ENCODE measurements around the gene CFAP77. TPM values are rescaled to one million over a fixed set of nuclear protein-coding genes. Genes with fewer than 3 reads are reported as not detected.

The CFAP77 gene
- polyA plus RNA-seq, 1 donor from 2014 or later, result not detected

DNA sequence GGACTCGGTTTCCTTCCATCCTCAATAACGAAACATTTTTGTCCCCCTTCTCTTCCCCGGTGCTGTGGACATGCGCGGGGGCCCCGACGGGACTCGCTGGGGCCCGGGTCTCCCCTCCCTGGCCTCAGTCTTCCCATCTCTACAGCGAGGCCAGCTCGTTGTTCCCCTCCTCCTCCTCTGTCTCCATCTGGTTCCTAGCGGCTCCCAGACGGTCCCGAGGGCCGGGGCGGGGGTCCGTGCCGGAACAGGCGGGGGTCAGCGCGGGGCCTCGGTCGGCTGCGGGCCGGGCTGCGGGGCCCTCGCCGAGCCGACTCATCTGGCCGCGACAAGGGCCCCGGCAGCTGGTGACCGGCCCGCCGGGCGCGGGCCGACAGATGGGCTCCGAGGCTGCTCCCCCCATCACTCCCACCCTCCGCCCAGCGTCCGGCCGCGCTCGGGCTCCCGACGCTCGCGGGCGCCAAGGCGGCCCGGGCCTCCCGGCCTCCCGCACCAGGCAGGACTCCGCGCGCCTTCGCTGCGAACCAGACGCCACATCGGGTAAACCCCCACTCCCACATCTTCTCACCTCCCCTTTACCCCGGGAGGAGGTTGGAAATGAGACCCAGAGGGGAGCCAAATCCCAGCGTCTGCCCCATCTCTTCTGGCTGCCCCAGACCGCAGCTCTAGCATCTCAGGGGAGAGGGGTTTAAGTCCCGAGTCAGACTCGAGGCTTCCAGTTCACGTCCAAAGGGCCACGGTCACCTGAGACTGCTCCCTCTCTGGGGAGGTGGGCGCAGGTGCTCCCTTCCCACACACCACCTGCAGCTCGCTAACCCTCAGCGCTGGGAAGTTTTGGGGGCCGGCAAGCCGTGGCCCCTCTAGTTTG, 180.5 kb downstream of the CFAP77 start:
- Histone ChIP-seq H3K9me3 (ENCODE audit: low read length) (no peaks in the 10 kb centered on the region), H3K27me3 (ENCODE audit: insufficient read depth, low read depth, low read length) (peaks cover 81% of the 10 kb centered on the region), H3K9ac (ENCODE audit: low read length) (no peak overlapping the region), H3K36me3 (ENCODE audit: insufficient read depth, low read length) (no peaks in the 10 kb centered on the region), H3K4me3 (ENCODE audit: low read length) (no peak overlapping the region), H3K4me2 (ENCODE audit: low read length) (no peak overlapping the region), H2AFZ (ENCODE audit: low read depth, low read length) (no peak overlapping the region), H3K27ac (ENCODE audit: low read length) (no peak overlapping the region), H3K9me2 (ENCODE audit: insufficient read depth, low read length) (no peaks in the 10 kb centered on the region), H3K79me2 (replicated peaks; ENCODE audit: insufficient read depth, low read length) (no peaks in the 10 kb centered on the region), H3F3A (ENCODE audit: insufficient read depth, low read length, poor library complexity, severe bottlenecking) (no peaks in the 10 kb centered on the region), H4K20me1 (ENCODE audit: insufficient read depth) (no peaks in the 10 kb centered on the region)
- peak; percentile 76 for TF ChIP-seq EZH2 (IDR thresholded peaks at IDR 0.05; ENCODE audit: borderline replicate concordance, insufficient read depth, low read length, poor library complexity, severe bottlenecking)
- no peak for TF ChIP-seq EP300 (conservative IDR thresholded peaks at IDR 0.05; ENCODE audit: poor library complexity, severe bottlenecking)

DNA sequence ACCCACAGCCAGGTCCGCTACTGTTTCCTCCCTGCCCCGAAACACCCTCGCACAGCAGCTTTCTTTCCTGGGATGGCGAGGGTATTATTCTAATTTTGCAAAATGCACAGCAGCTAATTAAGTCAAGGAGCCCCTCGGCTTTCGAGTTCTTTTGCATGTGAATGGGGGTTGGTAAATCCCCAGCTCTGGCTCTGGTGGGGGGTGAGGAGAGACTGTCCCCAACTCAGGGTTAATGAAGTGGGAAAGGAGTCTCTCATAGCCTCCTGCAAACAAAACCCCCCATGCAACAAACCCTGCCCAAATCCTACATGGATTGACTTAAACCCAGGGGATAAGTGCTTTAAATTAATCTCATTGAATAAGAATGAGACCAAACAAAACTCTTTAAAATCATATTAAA, 181.2 kb downstream of the CFAP77 start:
- Histone ChIP-seq H3K9me3 (ENCODE audit: low read length) (no peaks in the 10 kb centered on the region), H3K36me3 (ENCODE audit: insufficient read depth, low read length) (no peaks in the 10 kb centered on the region), H2AFZ (ENCODE audit: low read depth, low read length) (no peak overlapping the region), H3K9me2 (ENCODE audit: insufficient read depth, low read length) (no peaks in the 10 kb centered on the region), H3K27ac (ENCODE audit: low read length) (no peak overlapping the region), H3K4me2 (ENCODE audit: low read length) (no peak overlapping the region), H3F3A (ENCODE audit: insufficient read depth, low read length, poor library complexity, severe bottlenecking) (no peaks in the 10 kb centered on the region), H3K4me3 (ENCODE audit: low read length) (no peak overlapping the region), H3K27me3 (ENCODE audit: insufficient read depth, low read depth, low read length) (peaks cover 74% of the 10 kb centered on the region), H3K9ac (ENCODE audit: low read length) (no peak overlapping the region), H3K79me2 (replicated peaks; ENCODE audit: insufficient read depth, low read length) (no peaks in the 10 kb centered on the region), H4K20me1 (ENCODE audit: insufficient read depth) (no peaks in the 10 kb centered on the region)
- TF ChIP-seq TAF1 (IDR thresholded peaks at IDR 0.05; ENCODE audit: low read depth) (no peak), EZH2 (IDR thresholded peaks at IDR 0.05; ENCODE audit: borderline replicate concordance, insufficient read depth, low read length, poor library complexity, severe bottlenecking) (no peak), EP300 (conservative IDR thresholded peaks at IDR 0.05; ENCODE audit: poor library complexity, severe bottlenecking) (no peak), POLR2AphosphoS5 (IDR thresholded peaks at IDR 0.05) (no peak), MXI1 (conservative IDR thresholded peaks at IDR 0.05; ENCODE audit: poor library complexity, severe bottlenecking) (no peak), RAD21 (conservative IDR thresholded peaks at IDR 0.05) (no peak), CTCF (IDR thresholded peaks at IDR 0.05; ENCODE audit: poor library complexity, severe bottlenecking) (no peak), SMC3 (conservative IDR thresholded peaks at IDR 0.05; ENCODE audit: poor library complexity) (no peak)
- TF ChIP-seq, protein P1, sequence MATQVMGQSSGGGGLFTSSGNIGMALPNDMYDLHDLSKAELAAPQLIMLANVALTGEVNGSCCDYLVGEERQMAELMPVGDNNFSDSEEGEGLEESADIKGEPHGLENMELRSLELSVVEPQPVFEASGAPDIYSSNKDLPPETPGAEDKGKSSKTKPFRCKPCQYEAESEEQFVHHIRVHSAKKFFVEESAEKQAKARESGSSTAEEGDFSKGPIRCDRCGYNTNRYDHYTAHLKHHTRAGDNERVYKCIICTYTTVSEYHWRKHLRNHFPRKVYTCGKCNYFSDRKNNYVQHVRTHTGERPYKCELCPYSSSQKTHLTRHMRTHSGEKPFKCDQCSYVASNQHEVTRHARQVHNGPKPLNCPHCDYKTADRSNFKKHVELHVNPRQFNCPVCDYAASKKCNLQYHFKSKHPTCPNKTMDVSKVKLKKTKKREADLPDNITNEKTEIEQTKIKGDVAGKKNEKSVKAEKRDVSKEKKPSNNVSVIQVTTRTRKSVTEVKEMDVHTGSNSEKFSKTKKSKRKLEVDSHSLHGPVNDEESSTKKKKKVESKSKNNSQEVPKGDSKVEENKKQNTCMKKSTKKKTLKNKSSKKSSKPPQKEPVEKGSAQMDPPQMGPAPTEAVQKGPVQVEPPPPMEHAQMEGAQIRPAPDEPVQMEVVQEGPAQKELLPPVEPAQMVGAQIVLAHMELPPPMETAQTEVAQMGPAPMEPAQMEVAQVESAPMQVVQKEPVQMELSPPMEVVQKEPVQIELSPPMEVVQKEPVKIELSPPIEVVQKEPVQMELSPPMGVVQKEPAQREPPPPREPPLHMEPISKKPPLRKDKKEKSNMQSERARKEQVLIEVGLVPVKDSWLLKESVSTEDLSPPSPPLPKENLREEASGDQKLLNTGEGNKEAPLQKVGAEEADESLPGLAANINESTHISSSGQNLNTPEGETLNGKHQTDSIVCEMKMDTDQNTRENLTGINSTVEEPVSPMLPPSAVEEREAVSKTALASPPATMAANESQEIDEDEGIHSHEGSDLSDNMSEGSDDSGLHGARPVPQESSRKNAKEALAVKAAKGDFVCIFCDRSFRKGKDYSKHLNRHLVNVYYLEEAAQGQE (IDR thresholded peaks at IDR 0.05; ENCODE audit: borderline replicate concordance), result no peak
